HepG2 (cell line): Measurements from ENCODE around the gene NSMF. TPM values are rescaled to one million over a fixed set of nuclear protein-coding genes. Genes with fewer than 3 reads are reported as not detected.

Experiments used
- BRCA1 ChIP-seq: sonication (generic); formaldehyde crosslinking; IDR thresholded peaks from 2 replicates; pipeline ENCODE4 v1.4.0; 2020; ENCODE audit warnings: missing genetic modification reagents
- FOXJ3 ChIP-seq: sonication (generic); formaldehyde crosslinking; IDR thresholded peaks from 2 replicates; pipeline ENCODE4 v1.4.0; 2020; ENCODE audit warnings: missing genetic modification reagents, mild to moderate bottlenecking, borderline replicate concordance
- HDAC1 ChIP-seq: sonication (generic); formaldehyde crosslinking; IDR thresholded peaks from 2 replicates; pipeline ENCODE4 v1.5.1; 2020; ENCODE audit warnings: mild to moderate bottlenecking, missing genetic modification reagents
- HNF4G ChIP-seq, 2 experiments: sonication (generic) in 1 of 2; formaldehyde crosslinking in 1 of 2; IDR thresholded peaks; 2 replicates each; pipeline versions ENCODE4 v1.4.0 to v1.6.1; 2011 to 2020; ENCODE audit warnings: borderline replicate concordance in 2 of 2, low read depth in 2 of 2, mild to moderate bottlenecking in 2 of 2, low read length in 1 of 2, missing genetic modification reagents in 1 of 2, moderate library complexity in 1 of 2
- HNRNPLL ChIP-seq: fragments of 200-400 bp; formaldehyde crosslinking; IDR thresholded peaks from 2 replicates; pipeline ENCODE4 v1.6.1; 2017; ENCODE audit warnings: mild to moderate bottlenecking, low read depth, low read length; ENCODE audit not compliant: poor library complexity, severe bottlenecking
- KDM2A ChIP-seq: sonication (generic); formaldehyde crosslinking; IDR thresholded peaks from 2 replicates; pipeline ENCODE4 v1.4.0; 2020; ENCODE audit warnings: low read depth, missing genetic modification reagents, borderline replicate concordance
- MTA1 ChIP-seq: sonication (generic); formaldehyde crosslinking; IDR thresholded peaks from 2 replicates; pipeline ENCODE4 v1.4.0; 2020; ENCODE audit warnings: missing genetic modification reagents, mild to moderate bottlenecking, borderline replicate concordance
- NFKBIZ ChIP-seq: IDR thresholded peaks from 2 replicates; pipeline ENCODE4 v1.6.1; 2018; ENCODE audit warnings: missing genetic modification reagents, missing compliant biosample characterization
- PITX1 ChIP-seq: sonication (generic); formaldehyde crosslinking; IDR thresholded peaks from 2 replicates; pipeline ENCODE4 v1.5.1; 2020; ENCODE audit warnings: mild to moderate bottlenecking, missing genetic modification reagents
- SRSF1 ChIP-seq: fragments of 200-400 bp; formaldehyde crosslinking; optimal IDR thresholded peaks from 2 replicates; pipeline ENCODE3; 2017; ENCODE audit warnings: mild to moderate bottlenecking, low read depth, low read length, moderate library complexity
- ZBTB20 ChIP-seq: sonication (generic); formaldehyde crosslinking; IDR thresholded peaks from 2 replicates; pipeline ENCODE4 v1.8.1; 2023; ENCODE audit warnings: missing genetic modification reagents, low read depth, mild to moderate bottlenecking, borderline replicate concordance
- ZBTB38 ChIP-seq: sonication (generic); formaldehyde crosslinking; IDR thresholded peaks from 2 replicates; pipeline ENCODE4 v1.5.1; 2020; ENCODE audit warnings: mild to moderate bottlenecking, missing genetic modification reagents
- ZBTB8A ChIP-seq: sonication (generic); formaldehyde crosslinking; IDR thresholded peaks from 2 replicates; pipeline ENCODE4 v1.4.0; 2020; ENCODE audit warnings: mild to moderate bottlenecking, low read depth, missing genetic modification reagents, borderline replicate concordance
- ZNF136 ChIP-seq: sonication (generic); formaldehyde crosslinking; IDR thresholded peaks from 2 replicates; pipeline ENCODE4 v1.8.1; 2022; ENCODE audit warnings: low read depth, mild to moderate bottlenecking, moderate library complexity, missing genetic modification reagents
- ZNF382 ChIP-seq: sonication (generic); formaldehyde crosslinking; IDR thresholded peaks from 2 replicates; pipeline ENCODE4 v1.5.0; 2020; ENCODE audit warnings: missing genetic modification reagents, mild to moderate bottlenecking, borderline replicate concordance
- polyA plus RNA-seq, 8 experiments: library from polyadenylated mRNA; depleted of rRNA in 3 of 8; stranded (reverse) in 7 of 8; unstranded in 1 of 8; fragments of >200 nt; fragmentation: Illumina TruSeq in 4 of 8; extraction: Trizol in 4 of 8; gene quantifications; 2 replicates each; pipeline versions ENCODE4 v1.2.1 to v1.2.3, GENCODE V29; 2011 to 2016; ENCODE audit warnings: low read depth in 4 of 8, missing spikeins in 1 of 8, mixed read lengths in 1 of 8; ENCODE audit not compliant: insufficient read depth in 1 of 8
- total RNA-seq, 5 experiments: library from RNA; depleted of rRNA; stranded (reverse); fragments of >200 nt; fragmentation: Illumina TruSeq; extraction: Trizol; gene quantifications; 2 replicates each; pipeline ENCODE4 v1.2.3, GENCODE V29; 2016; ENCODE audit warnings: low read depth in 1 of 5
- TF ChIP-seq, protein P1 (sequence below): sonication (generic); formaldehyde crosslinking; IDR thresholded peaks from 2 replicates; pipeline ENCODE4 v1.5.1; 2020; ENCODE audit warnings: missing genetic modification reagents, mild to moderate bottlenecking, borderline replicate concordance
- TF ChIP-seq, protein P2 (sequence below), 2 experiments: sonication (generic) in 1 of 2; formaldehyde crosslinking in 1 of 2; IDR thresholded peaks; 2 replicates each; pipeline versions ENCODE4 v1.4.0 to v1.6.1; 2018 to 2020; ENCODE audit warnings: missing genetic modification reagents in 2 of 2, borderline replicate concordance in 1 of 2, low read depth in 1 of 2, mild to moderate bottlenecking in 1 of 2, missing biosample characterization in 1 of 2
- TF ChIP-seq, protein P3 (sequence below): sonication (generic); formaldehyde crosslinking; IDR thresholded peaks from 2 replicates; pipeline ENCODE4 v1.5.0; 2020; ENCODE audit warnings: missing genetic modification reagents
- TF ChIP-seq, protein P4 (sequence below): sonication (generic); formaldehyde crosslinking; IDR thresholded peaks from 2 replicates; pipeline ENCODE4 v1.9.0; 2022; ENCODE audit warnings: low read depth, missing genetic modification reagents

NSMF gene
- total and polyA plus RNA-seq, 2 of the 13 experiments (the other 11 are each of a cell fraction or from before 2014, with no cell fraction given), result 44.3 to 183 TPM

DNA sequence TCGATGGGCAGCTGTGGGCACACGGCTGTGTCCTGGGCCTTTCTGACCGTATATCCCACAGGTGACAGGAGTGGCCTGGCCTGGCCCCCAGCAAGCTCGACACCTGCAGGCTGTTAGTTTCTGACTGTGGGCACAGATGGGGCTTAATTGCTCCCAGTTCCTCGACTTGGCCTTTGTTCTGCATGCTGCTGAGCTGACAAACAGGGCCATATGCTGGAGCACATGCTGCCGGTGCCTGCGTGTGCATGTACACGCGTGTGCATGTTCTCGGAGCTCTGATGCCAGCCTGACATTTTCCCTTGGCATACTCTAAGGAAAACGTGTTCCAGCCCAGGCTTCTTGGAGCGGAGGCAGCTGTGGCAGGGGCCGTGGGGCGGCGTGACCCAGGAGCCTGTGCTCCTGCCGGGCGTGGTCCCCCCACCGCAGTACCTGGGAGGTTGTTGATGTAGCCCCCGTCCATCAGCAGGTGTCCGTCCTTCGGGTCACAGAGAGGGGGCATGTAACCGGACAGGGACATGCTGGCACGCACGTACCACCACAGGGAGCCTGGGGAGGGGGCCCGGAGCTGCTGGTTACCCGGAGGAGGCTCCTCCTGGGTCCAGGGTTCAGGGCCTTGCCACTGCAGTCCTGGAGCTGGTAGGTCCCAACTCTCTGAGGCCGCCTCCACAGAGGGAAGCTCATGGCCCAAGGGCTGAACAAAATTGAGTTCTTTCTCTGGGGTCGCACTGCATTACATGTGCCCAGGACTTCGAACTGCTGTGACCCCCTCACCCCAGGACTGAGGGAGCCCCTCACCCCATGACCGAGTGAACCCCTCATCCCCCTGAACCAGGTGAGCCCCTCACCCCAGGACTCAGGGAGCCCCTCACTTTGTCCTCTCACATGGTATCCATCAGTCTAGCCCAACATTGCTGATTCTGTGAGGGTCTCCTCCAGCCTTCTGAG, 4.1 kb upstream of the NSMF start (continued):
- TF ChIP-seq, protein P1, sequence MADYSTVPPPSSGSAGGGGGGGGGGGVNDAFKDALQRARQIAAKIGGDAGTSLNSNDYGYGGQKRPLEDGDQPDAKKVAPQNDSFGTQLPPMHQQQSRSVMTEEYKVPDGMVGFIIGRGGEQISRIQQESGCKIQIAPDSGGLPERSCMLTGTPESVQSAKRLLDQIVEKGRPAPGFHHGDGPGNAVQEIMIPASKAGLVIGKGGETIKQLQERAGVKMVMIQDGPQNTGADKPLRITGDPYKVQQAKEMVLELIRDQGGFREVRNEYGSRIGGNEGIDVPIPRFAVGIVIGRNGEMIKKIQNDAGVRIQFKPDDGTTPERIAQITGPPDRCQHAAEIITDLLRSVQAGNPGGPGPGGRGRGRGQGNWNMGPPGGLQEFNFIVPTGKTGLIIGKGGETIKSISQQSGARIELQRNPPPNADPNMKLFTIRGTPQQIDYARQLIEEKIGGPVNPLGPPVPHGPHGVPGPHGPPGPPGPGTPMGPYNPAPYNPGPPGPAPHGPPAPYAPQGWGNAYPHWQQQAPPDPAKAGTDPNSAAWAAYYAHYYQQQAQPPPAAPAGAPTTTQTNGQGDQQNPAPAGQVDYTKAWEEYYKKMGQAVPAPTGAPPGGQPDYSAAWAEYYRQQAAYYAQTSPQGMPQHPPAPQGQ (CRISPR knock-in tag), result no peak
- TF ChIP-seq ZBTB20 (CRISPR knock-in tag) (no peak), ZNF136 (CRISPR knock-in tag) (no peak), NFKBIZ (no peak), FOXJ3 (no peak), ZNF382 (no peak), BRCA1 (CRISPR knock-in tag) (peak; percentile 76), HDAC1 (CRISPR knock-in tag) (peak; percentile 92), MTA1 (peak; percentile 64; the same call in 1 of the 2 replicates), ZBTB38 (CRISPR knock-in tag) (peak; percentile 97), HNF4G (IDR thresholded peaks at IDR 0.05; ENCODE audit: borderline replicate concordance, low read depth, low read length) (no peak; the same call in 1 of the 2 replicates), HNF4G (CRISPR knock-in tag; IDR thresholded peaks at IDR 0.05; ENCODE audit: borderline replicate concordance, low read depth) (peak; percentile 77; the same call in 1 of the 2 replicates), PITX1 (CRISPR knock-in tag) (peak; percentile 39; the same call in 1 of the 2 replicates), ZBTB8A (CRISPR knock-in tag) (no peak), HNRNPLL (no peak), KDM2A (CRISPR knock-in tag) (peak; percentile 49; the same call in 1 of the 2 replicates), SRSF1 (peak; percentile 52)
- TF ChIP-seq, protein P2, sequence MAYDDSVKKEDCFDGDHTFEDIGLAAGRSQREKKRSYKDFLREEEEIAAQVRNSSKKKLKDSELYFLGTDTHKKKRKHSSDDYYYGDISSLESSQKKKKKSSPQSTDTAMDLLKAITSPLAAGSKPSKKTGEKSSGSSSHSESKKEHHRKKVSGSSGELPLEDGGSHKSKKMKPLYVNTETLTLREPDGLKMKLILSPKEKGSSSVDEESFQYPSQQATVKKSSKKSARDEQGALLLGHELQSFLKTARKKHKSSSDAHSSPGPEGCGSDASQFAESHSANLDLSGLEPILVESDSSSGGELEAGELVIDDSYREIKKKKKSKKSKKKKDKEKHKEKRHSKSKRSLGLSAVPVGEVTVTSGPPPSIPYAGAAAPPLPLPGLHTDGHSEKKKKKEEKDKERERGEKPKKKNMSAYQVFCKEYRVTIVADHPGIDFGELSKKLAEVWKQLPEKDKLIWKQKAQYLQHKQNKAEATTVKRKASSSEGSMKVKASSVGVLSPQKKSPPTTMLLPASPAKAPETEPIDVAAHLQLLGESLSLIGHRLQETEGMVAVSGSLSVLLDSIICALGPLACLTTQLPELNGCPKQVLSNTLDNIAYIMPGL (CRISPR knock-in tag; IDR thresholded peaks at IDR 0.05; ENCODE audit: borderline replicate concordance in 1 of 2, low read depth in 1 of 2), result peak; percentile 29 to 60; a peak in 2 of 4 replicates
- TF ChIP-seq, protein P3, sequence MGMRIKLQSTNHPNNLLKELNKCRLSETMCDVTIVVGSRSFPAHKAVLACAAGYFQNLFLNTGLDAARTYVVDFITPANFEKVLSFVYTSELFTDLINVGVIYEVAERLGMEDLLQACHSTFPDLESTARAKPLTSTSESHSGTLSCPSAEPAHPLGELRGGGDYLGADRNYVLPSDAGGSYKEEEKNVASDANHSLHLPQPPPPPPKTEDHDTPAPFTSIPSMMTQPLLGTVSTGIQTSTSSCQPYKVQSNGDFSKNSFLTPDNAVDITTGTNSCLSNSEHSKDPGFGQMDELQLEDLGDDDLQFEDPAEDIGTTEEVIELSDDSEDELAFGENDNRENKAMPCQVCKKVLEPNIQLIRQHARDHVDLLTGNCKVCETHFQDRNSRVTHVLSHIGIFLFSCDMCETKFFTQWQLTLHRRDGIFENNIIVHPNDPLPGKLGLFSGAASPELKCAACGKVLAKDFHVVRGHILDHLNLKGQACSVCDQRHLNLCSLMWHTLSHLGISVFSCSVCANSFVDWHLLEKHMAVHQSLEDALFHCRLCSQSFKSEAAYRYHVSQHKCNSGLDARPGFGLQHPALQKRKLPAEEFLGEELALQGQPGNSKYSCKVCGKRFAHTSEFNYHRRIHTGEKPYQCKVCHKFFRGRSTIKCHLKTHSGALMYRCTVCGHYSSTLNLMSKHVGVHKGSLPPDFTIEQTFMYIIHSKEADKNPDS (CRISPR knock-in tag), result no peak
- TF ChIP-seq, protein P4, sequence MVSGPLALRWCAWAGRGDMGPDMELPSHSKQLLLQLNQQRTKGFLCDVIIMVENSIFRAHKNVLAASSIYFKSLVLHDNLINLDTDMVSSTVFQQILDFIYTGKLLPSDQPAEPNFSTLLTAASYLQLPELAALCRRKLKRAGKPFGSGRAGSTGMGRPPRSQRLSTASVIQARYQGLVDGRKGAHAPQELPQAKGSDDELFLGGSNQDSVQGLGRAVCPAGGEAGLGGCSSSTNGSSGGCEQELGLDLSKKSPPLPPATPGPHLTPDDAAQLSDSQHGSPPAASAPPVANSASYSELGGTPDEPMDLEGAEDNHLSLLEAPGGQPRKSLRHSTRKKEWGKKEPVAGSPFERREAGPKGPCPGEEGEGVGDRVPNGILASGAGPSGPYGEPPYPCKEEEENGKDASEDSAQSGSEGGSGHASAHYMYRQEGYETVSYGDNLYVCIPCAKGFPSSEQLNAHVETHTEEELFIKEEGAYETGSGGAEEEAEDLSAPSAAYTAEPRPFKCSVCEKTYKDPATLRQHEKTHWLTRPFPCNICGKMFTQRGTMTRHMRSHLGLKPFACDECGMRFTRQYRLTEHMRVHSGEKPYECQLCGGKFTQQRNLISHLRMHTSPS, result peak; percentile 79; the same call in 1 of the 2 replicates
